Stimulated activated CD8-positive, alpha-beta memory T cell treated with anti-CD3 and anti-CD28 coated beads, Interleukin-12 subunit alpha, Interleukin-12 subunit beta, amount 100 ng/mL, for 24 hours (primary cell): Measurements from ENCODE around the gene MKS1.

ENCODE experiments used
- DNase-seq: peaks from one replicate; pipeline ENCODE4 v3.0.0-alpha.2; 2020; ENCODE audit errors: extremely low read depth

MKS1 gene

GRCh38 chr17:58200024-58200633 lies 18.9 kb downstream of the MKS1 start:
- DNase-seq: peak; percentile 19

- DNase-seq: no peak
Measured at GRCh38 chr17:58196610-58197009, 22.4 kb downstream of the MKS1 start.

- no peak for DNase-seq
Measured at GRCh38 chr17:58195518-58196123, 23.4 kb downstream of the MKS1 start.

GRCh38 chr17:58193641-58194255 lies 25.3 kb downstream of the MKS1 start:
- DNase-seq: no peak

GRCh38 chr17:58192612-58193011 lies 26.4 kb downstream of the MKS1 start, which contains the start of gene EPX:
Gene EPX, plus strand, starts transcription at chr17:58192726. Its CDS starts 121 bp downstream, at chr17:58192847.
- no peak for DNase-seq

GRCh38 chr17:58191241-58191896 lies 27.7 kb downstream of the MKS1 start:
- no peak for DNase-seq

- DNase-seq: no peak
Measured at GRCh38 chr17:58189436-58190146, 29.5 kb downstream of the MKS1 start.

GRCh38 chr17:58187675-58188074 lies 31.4 kb downstream of the MKS1 start:
- no peak for DNase-seq

- no peak for DNase-seq
Measured at GRCh38 chr17:58187063-58187462, 32.0 kb downstream of the MKS1 start.

- DNase-seq: no peak
Measured at GRCh38 chr17:58186591-58186990, 32.5 kb downstream of the MKS1 start.

- no peak for DNase-seq
Measured at GRCh38 chr17:58184986-58185761, 33.9 kb downstream of the MKS1 start.

- DNase-seq: no peak
Measured at GRCh38 chr17:58184308-58184985, 34.6 kb downstream of the MKS1 start.

- DNase-seq: no peak
Measured at GRCh38 chr17:58183514-58183913, 35.5 kb downstream of the MKS1 start.

GRCh38 chr17:58181796-58182195 lies 37.3 kb downstream of the MKS1 start:
- DNase-seq: no peak

GRCh38 chr17:58176200-58176599 lies 42.9 kb downstream of the MKS1 start:
- DNase-seq: no peak

- no peak for DNase-seq
Measured at GRCh38 chr17:58174871-58175270, 44.2 kb downstream of the MKS1 start.

GRCh38 chr17:58172369-58173071 lies 46.5 kb downstream of the MKS1 start:
- no peak for DNase-seq

- DNase-seq: no peak
Measured at GRCh38 chr17:58170622-58171021, 48.4 kb downstream of the MKS1 start.

- DNase-seq: no peak
Measured at GRCh38 chr17:58166682-58167081, 52.4 kb downstream of the MKS1 start, which contains the start of gene OR4D2. Gene OR4D2, plus strand, starts transcription at chr17:58166982. Its CDS starts 2,674 bp downstream, at chr17:58169656.

- DNase-seq: no peak
Measured at GRCh38 chr17:58165981-58166380, 53.1 kb downstream of the MKS1 start.
